NAMALWA (cell line): ENCODE data around the gene DOCK9.
"Not testable (repeated sequence)": the region's sequence is repeated elsewhere in the genome, so short reads cannot be mapped to it uniquely, and the experiment has no call there.

Experiments
- DNase-seq: peaks from one replicate; pipeline ENCODE4 v3.0.0-alpha.2; 2015; ENCODE audit warnings: low spot score

Gene DOCK9

GRCh38 chr13:98917116-98917515 is 60.7 kb downstream of the DOCK9 start:
- DNase-seq = no peak

DNA sequence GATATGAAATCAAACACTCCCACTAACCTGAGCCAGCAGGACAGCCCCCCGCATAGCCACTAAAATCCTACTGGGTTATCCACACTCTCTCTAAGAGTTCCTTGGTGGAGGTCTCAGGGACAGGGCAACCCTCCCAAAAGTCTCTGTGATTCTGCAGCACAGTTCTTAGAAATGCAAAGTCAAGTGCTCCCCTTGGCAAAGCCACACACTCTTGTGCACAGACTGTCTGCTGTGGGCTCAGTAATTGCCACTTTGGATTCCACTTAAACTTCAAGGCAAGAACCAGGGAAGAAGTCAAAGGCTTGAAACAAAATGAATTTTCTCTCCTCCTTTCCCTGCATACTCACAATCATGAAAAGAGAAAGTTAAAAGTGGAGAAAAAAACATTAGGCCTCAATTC is 61.5 kb downstream of the DOCK9 start:
- no peak for DNase-seq

DNA sequence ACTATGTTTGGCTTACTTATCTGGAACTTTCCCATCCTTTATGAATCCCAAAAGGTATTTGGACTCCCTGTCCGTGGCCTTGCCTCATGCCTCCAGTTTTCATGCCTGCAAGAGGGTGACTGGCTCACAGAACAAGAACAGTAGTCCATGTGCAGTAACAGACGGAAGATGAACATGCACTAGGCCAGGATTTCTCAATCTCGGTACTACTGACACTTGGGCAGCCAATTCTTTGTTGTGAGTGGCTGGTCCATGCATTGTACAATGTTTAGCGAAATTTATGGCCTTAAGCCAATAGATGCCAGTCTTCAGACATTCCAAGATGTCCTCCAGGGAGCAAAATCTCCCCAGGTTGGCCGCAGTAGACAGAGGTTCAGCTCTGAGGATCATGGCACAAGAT is 61.9 kb downstream of the DOCK9 start:
- DNase-seq = no peak

DNA sequence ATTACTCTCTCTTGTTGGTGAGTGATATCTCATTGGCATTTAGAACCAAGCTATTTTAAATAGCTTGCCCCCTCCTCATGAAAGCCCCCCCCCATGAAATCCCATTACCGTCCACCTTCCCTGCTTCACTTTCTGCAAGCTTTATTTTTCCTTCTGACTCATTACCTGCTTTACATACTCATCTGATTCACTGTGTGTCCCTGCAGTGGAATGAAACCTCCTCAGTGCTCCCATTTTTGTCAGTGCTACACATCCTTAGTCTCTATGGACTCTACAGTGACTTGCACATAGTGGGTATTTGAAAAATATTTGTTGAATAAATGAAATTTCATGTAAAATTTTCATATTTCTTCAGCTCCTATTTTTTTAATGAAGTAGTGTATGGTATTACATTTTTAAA is 62.3 kb downstream of the DOCK9 start:
- DNase-seq = no peak

DNA sequence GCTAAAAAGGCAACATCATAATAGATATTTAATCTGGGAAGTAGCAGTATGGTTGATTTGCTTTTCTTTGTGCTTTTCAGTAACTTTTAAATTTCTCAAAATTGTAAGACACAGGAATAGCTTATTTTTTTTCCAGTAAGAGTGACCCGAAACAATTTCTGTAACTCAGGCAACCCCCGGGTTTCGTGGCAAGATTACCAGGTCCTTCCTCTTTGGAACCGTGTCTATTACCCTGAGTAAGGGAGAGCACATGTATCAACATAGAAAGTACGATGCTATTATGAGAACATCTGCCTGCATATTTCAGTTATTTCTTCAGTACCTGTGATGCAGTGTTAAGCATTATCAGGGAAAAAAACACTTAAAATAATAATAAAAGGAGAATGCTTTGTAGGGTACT is 64.1 kb downstream of the DOCK9 start:
- no peak for DNase-seq

- DNase-seq = no peak
Measured at GRCh38 chr13:98912846-98913245, 65.0 kb downstream of the DOCK9 start.

GRCh38 chr13:98910501-98910951 is 67.3 kb downstream of the DOCK9 start:
- no peak for DNase-seq

DNA sequence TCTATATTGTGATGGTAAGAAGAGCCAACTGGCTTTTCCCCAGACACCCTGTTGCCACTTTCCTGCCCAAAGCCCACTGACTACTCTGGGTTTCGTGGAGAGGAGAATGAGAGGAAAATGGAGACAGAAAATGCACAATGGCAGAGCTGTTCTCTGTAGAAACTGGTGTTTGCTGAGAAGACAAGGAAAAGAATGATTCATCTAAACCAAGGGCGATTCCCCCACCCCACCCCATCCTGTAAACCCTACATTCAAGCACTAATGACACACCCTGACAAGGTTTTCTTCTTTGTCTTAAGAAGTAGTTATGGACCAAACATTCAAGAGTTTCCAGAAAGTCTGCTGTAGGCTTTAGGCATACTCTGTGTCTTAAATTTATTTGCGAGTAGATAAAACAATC is 68.8 kb downstream of the DOCK9 start:
- no peak for DNase-seq

DNA sequence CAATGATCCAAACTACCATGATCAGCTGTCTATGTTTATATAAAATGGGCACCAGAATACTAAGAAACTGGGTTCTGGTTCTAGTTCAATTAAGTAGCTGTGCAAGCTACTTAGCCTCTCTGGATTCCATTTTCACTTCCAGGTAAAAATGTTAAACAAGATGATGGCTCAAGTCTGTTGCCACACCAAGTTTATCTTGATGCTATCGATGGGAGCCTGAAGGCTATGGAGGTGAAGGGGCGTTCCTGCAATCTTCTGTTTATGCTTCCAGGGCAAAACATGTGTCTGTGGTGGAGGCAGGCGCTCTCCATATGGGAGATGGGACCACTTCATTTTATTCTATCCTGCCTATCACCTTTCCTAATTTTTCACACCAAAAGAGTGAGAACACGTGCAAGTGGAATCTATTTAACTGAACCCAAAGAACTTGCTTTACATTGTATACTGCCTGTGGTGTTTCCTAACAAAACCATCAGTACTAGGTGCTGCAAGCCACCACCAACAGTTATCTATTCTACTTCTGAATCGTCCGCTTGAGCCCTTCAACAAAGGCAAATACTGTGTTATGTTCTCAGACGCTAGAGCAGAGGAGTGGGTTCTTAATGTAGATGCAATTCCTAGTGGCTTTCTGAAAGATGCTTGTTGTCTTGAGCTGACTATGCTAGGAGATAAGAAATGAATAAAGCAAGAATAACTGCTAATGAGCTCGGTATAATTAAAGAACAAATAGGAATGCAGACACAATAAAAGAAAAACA is 70.9 kb downstream of the DOCK9 start:
- no peak for DNase-seq

DNA sequence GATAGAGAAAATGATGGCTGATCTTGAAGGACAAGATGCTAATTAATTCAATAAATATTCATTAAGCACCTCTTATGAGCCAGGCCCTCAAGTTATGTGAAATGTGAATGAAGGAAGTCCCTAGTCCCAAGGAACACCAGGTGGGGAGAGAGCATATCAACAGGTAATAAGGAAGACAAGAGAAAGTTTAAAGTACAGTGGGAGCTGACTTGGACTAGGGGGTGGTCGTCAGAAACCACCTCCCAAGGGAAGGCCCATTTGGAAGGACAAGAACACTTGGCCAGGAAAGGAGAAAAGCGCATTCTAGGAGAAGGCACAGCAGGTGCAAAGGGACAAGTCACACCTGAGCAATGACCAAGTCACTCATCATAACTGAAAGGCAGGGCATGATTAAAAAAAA is 72.7 kb downstream of the DOCK9 start:
- DNase-seq = no peak

DNA sequence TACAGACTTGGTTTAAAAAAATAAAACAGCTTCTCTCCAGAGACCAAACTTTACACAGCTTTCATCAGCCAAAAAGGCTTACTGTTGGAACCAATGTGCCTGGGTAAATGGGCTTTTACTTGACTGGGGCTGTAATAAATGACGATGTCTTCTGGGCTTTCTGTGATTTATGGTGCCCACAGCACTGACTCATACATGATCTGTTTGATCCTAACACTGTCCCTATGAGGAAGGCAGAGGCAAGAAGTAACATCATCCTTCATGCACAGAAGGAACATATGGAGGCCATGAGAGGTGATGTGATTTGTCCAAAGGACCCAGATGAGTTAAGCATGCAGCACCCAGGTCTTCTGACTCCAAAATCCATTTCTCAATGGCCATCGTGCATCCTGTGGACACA is 77.4 kb downstream of the DOCK9 start:
- DNase-seq = no peak

DNA sequence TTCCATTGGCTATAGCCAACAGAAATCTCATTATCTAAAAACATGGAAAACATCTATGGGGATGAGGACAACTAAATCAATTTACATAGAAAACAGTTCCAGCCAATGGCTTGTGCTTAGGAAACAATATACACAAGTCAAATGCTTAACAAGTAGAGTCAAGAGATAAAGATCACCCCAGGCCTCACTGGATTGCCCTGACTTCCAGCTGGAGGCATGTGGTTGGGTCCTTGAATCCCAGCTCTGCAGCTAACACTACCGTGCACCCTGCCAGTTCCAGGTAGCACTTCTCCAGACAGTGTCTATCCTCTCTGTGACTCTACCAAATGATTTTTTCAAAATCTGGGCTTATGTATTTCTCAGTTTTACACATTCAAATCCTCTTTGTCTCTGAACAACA is 80.2 kb downstream of the DOCK9 start:
- DNase-seq = no peak

DNA sequence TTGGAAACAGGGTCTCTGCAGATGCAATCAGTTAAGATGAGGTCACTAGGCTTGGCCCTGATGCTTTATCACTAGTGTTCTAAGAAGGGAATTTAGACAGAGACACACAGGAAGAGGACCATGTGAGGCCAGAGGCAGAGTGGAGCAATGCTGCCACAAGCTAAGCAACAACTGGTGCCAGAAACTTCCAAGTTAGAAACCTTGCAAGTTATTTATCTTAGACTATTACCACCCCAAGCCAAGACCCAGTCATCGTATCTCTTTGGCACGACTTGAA is 81.1 kb downstream of the DOCK9 start:
- no peak for DNase-seq

DNA sequence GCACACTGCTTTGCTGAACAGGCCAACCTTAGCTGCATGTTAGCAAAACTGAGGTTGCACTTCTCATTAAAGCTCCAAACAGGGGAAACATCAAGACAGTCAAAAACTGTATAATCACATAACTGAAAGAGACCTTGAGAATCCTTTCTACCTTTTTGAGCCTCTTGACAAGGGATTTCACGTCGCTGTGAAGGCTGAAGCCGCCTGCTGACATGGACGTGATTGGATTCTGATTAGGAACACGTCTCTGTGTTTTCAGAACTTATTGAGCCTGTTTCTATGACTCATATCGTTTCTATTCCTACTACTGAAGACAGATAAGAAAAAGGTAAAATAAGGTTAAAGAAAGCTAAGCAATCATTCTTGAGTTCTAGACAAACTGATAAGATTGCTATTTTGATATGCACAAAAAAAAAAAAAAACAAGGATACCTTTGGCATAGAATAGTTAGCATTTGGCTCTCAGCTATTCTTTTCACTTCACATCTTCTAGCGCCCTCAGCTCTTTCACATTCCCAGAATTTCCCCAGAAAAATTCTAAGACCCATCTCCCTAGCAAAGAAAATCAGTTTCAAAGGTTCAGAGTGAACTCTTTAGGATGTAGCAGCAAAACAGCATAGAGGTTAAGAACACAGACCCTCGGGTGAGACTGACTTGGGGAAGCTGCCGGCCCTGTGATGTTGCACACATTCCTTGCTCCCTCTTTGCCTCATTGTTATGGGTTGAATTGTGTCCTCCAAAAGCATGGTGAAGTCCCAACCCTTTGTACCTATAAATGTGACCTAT is 81.6 kb downstream of the DOCK9 start:
- no peak for DNase-seq

- DNase-seq = not testable (repeated sequence)
Measured at GRCh38 chr13:98894814-98895213, 83.0 kb downstream of the DOCK9 start.

DNA sequence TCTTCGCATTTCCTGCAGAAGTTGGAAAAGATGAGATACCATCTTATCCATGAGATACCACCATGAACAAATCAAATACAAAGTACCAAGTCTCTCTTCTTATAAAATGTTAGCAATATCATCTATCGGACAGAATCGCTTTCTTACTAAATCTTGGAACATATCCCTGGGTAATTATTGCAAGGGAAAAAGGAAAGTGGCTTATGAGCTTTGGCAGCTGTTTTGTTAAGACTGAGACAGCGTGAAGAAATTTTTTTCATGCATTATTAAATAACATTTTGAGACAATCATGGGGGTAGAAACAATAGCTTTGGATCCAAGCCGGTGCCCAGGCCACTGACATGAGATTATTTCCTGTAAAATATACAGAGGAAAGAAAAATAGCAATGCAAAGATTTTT is 84.5 kb downstream of the DOCK9 start:
- no peak for DNase-seq

- DNase-seq = no peak
Measured at GRCh38 chr13:98892821-98893220, 85.0 kb downstream of the DOCK9 start.

DNA sequence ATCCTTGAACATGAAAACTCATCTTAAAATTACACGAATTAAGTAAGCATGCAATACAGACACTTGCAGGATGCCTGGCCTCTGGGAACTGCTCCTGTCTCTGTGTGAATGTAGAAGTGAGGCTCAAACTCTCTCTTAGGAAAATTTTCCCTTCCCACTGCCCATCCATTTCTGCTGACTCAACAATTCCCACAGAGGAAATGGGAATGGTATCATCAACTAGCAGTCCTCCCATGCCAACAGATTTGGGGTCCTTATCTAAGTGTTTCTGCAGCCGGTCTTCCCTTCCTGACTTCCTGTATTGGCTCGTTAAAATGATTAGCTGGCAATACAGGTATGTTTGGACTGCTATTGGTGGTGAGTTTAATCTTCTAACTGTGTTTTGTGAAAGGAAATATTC is 85.8 kb downstream of the DOCK9 start:
- no peak for DNase-seq

GRCh38 chr13:98890925-98891324 is 86.9 kb downstream of the DOCK9 start:
- no peak for DNase-seq

DNA sequence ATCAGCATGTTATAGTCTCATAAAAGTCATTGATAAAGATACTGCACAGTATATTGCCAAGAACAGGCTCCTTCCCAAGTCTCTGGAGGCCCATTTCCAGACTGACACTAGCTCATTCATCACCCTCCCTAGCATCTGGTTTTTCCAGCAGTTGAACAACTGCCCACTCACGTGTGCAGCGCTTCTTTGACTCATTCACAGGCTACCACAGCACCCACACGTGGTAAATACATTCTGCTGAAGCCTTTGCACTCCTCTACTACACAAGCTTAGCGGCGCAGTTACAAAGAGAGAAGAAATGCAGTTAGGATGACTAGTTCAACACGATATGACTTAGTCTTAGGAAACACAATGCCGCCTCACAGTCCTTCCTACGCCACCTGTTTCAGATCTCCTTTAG is 87.7 kb downstream of the DOCK9 start:
- DNase-seq = no peak

GRCh38 chr13:98889419-98890085 is 88.3 kb downstream of the DOCK9 start:
- no peak for DNase-seq

- no peak for DNase-seq
Measured at GRCh38 chr13:98888890-98889279, 89.0 kb downstream of the DOCK9 start.

DNA sequence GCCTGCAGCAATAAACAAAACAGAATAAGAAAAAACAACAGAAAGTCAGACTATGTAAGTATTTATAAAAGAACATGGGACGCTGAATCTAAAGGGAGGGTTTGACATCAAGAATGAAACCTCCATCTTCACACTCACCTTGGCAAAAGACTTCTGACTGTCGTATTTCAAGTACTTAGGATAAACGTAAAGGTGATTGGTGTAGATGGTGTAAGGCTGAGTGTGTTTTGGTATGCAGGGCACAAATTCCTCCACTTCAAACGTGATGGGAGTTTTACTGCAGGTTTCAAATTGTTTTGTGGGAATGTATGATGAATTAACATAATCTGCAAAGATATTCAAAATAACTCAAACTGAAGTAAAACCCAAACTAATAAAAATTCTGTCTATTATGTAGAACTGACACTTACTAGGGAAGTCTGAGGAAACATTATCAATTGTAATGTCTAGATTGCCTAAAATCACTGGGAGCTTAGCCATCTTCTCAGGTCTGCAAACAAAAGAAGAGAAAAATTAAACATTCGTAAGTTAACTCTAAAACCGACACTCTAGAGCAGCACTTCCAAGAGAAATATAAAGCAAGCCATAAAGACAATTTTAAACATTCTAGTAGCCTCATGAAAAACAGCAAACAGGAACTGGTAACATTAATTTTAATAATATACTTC is 89.5 kb downstream of the DOCK9 start:
- no peak for DNase-seq
